ENCODE measurements around the gene PHF21B.
"Not testable (repeated sequence)": the region's sequence is repeated elsewhere in the genome, so short reads cannot be mapped to it uniquely, and the experiment has no call there.

DNA sequence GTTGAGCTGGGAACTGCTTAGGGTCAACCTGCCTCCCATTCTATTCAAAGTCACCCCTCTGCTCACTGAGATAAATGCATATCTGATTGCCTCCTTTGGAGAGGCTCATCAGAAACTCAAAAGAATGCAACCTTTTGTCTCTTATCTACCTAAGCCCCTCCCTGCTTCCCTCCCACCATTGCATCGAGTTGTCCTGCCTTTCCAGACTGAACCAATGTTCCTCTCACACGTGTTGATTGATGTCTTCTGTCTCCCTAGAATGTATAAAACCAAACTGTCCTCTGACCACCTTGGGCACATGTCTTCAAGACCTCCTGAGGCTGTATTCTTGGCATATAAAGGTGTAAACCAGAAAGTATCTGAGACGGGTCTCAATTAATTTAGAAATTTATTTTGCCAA, 42.9 kb upstream of the PHF21B start:
- TF ChIP-seq, protein P1, sequence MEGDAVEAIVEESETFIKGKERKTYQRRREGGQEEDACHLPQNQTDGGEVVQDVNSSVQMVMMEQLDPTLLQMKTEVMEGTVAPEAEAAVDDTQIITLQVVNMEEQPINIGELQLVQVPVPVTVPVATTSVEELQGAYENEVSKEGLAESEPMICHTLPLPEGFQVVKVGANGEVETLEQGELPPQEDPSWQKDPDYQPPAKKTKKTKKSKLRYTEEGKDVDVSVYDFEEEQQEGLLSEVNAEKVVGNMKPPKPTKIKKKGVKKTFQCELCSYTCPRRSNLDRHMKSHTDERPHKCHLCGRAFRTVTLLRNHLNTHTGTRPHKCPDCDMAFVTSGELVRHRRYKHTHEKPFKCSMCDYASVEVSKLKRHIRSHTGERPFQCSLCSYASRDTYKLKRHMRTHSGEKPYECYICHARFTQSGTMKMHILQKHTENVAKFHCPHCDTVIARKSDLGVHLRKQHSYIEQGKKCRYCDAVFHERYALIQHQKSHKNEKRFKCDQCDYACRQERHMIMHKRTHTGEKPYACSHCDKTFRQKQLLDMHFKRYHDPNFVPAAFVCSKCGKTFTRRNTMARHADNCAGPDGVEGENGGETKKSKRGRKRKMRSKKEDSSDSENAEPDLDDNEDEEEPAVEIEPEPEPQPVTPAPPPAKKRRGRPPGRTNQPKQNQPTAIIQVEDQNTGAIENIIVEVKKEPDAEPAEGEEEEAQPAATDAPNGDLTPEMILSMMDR (IDR thresholded peaks at IDR 0.05): not testable (repeated sequence)
- TF ChIP-seq POLR2A (IDR thresholded peaks at IDR 0.05): not testable (repeated sequence)
